HuH-7.5 (cell line): ENCODE results near the gene MLLT1.
A peak's percentile ranks its signal among the peaks of the same experiment; 100 is the strongest.

Experiments used
- DNase-seq: peaks from one replicate; pipeline ENCODE4 v3.0.0; 2011; ENCODE audit warnings: low spot score

MLLT1 gene

DNA sequence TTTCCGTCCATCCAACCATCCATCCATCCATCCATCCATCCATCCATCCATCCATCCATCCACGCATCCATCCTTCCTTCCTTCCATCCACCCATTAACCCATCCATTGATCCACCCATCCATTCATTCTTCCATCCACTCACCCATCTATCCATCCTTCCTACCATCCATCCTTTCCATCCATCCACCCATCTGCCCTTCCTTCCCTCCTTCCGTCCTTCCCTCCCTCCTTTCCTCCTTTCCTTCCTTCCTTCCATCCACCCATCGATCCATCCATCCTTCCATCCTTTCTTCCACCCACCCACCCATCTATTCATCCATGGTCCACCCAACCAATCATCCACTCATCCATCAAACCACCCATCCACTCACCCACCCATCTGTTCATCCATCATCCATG, 70.1 kb downstream of the MLLT1 start:
- no peak for DNase-seq

DNA sequence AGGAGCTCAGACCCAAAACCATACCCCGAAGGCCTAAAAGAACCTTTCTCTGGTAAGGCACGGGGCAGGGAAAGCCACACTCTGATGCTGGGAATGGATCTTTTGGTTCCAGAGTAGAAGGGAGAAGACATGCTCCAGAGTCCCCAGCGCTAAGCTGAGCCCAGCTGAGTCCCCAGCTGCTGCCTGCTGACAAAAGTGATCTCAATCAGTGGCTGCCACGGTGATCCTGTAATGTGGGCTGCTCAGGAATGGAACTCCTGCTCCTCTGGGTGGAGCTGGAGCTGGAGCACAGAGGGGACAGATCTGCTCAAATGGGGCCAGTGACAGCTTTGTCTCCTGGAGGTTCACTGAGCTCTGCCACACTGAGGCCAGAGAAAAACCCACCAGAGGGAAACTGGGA, 70.5 kb downstream of the MLLT1 start:
- peak; percentile 7 for DNase-seq

GRCh38 chr19:6204866-6205723, 74.7 kb downstream of the MLLT1 start:
- DNase-seq, result no peak

DNA sequence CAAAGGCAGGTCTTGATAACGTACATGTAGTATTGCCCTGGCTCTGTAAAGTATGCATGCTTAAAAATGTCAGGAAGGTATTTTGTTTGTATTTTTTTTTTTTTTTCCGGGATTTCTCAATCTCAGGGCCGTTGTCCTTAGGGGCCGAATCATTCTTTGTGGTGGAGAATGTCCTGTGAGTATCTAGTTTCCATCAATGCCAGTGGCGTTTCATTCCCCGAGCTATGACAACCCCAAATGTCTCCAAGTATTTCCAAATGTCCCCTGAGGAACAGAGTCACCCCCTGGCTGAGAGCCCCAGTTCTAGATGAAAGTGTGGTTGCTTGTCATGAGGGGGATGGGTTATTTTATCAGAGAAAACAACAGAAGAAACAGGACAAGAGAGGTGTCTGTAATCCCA, 75.6 kb downstream of the MLLT1 start:
- peak; percentile 27 for DNase-seq

DNA sequence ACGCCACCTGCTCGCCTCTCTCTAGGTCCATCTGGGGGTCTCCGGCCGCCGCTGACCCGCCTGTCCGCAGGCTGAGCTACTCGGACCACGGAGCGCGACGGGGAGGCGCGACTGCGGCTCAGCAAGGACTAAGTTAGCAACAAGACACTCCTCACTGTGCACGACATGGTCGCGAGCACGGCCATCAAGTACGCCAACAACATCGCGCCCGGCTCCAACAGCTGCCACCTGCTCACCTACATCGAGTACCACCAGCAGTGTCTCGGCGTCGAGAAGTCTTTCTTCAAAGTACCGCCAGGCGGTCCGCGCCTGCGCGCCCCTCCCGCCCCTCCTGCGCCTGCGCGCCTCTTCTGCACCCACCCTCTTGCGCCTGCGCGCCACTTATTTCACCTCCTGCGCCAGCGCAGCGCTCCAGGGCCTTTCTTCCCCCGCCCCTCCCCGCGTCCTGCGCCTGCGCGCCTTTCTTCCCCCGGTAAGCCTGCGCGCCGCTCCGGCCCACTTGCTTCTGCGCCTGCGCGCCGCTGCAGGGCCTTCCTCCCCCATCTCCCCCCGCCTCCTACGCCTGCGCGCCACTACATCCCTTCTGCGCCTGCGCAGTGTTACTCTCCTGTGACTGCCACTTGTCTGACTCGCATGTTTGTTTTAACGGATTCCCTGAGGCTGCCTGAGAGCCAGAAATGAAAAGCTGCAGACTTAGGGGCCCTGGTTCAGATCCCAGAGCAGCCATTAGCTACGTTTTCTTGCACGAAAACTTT, 80.4 kb downstream of the MLLT1 start:
- peak; percentile 99 for DNase-seq

GRCh38 chr19:6198896-6199239, 80.9 kb downstream of the MLLT1 start:
- no peak for DNase-seq

DNA sequence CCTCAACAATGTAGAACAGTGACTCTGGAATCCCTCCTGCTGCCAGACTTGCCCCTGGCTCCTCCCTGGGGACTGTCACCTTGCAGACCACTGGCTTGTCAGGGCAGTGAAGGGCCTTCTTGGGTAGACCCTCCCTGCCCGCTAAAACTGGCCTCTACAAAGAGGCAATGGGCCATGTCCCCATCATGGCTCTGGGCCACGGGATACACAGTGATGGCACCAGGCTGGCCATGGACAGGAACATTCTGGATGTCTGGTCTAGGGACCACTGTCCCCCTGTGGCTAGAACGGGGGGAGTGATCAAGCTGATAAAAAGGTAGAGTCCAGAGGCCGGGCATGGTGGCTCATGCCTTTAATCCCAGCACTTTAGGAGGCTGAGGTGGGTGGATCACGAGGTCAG, 83.4 kb downstream of the MLLT1 start:
- no peak for DNase-seq

GRCh38 chr19:6188811-6189210, 91.0 kb downstream of the MLLT1 start:
- no peak for DNase-seq

DNA sequence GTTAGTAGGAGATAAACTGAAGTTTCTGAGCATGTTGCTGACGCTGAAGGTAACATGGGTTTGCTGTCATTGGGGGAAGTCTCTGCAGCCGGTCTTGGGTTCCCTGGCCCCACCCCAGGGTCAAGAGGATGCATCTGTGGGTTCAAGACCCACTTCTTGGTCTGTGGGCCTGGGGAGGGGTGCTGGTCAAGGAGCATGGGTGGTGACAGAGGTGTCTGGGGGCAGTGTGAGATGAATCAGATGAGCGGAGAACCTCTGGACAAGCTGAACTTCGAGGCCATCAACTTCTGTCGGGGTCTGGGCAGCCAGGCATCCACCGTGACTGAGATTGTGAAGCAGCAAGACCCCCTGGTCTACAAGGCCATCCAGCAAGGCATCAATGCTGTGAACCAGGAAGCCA, 92.4 kb downstream of the MLLT1 start:
- no peak for DNase-seq

GRCh38 chr19:6185835-6186834, 93.6 kb downstream of the MLLT1 start:
- DNase-seq, result no peak

- no peak for DNase-seq
Measured at GRCh38 chr19:6185093-6185834, 94.5 kb downstream of the MLLT1 start.

- no peak for DNase-seq
Measured at GRCh38 chr19:6181119-6181518, 98.7 kb downstream of the MLLT1 start.

DNA sequence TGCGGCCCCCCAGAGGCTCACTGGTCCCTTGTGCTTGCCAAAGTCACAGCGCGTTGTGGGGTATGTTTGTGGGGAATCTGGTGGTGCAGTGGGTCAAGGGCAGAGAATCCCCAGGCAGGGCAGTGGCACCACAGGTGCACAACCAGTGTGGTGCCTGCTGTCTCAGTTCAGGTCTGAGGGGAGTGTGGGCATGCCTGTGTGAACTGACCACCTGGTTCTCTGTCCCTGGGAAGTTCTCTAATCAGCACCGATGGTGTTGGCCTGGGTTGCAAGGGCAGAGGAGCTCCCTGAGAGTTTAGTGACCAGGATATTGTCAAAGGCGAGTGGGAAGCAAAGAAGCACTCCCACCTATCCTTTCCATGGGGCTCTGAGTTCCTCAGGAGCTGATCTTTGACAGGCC, 106.6 kb downstream of the MLLT1 start:
- no peak for DNase-seq

DNA sequence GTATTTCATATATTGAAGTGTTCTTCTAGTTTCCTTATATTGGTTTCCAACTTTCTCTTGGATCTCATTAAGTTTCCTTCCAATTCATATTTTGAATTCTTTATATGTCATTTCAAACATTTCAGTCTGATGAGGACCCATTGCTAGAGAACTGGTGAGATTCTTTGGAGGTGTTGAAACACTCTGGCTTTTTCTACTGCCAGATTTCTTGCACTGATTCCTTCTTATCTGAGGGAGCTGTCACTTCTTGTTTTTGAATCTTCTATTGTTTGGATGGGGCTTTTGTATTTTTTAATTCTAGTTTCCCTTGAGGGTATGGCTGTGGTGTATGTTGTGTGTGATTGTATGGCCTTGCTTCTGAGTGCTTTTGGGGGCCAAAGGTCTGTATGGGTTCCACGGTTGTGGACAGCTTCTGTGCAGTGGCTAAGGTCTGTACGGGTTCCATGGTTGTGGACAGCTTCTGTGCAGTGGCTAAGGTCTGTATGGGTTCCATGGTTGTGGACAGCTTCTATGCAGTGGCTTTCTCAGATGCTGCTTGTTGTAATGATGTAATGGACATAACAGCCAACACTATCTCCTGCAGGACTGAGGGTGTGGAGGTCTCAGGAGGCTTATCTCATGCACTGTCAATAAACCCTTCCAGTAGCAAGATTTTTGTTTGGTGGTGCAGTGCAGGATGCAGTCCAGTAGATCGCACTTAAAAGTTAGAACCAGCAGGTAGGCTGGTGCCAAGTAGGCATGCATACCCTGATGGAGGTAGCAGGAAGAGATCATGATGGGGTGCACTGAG, 107.5 kb downstream of the MLLT1 start:
- DNase-seq, result no peak

DNA sequence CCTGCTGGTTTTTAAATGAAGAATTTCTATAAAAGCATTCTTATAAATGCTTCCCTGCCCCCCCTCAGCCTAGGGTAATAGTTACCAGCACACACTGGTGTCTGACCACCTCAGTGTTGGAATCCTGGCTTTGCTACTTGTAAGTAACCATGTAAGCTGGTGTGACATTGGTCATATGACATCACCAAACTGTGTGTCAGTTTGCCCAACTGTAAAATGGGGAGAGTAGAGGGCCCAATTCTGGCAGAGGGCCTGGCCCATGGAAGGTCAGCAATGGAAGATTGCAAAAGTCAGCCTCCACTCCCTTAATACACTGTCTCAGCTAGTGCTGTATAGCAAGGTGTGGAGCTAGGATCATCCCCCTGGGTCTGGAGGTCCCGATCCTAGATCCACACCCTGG, 112.7 kb downstream of the MLLT1 start:
- DNase-seq, result no peak

- no peak for DNase-seq
Measured at GRCh38 chr19:6164906-6165531, 114.8 kb downstream of the MLLT1 start.

GRCh38 chr19:6161271-6161850, 118.4 kb downstream of the MLLT1 start:
- no peak for DNase-seq
